Thyroid gland (tissue), 4 donors: Measurements from ENCODE around the gene RNF13. TPM values are rescaled to one million over a fixed set of nuclear protein-coding genes. Genes with fewer than 3 reads are reported as not detected.

Experiments used
- DNase-seq, 2 donors: peaks; one replicate each; pipeline ENCODE4 v3.0.0-alpha.2; 2019
- H3K27ac ChIP-seq, 3 donors: fragments of 200-600 bp; sonication (generic); 1 replicate in 2 of 3; 2 replicates in 1 of 3; pipeline ENCODE4 v1.5.1; 2016 to 2019; ENCODE audit warnings: mild to moderate bottlenecking in 1 of 3, moderate library complexity in 1 of 3
- H3K27me3 ChIP-seq: fragments of 200-600 bp; sonication (generic); one replicate; pipeline ENCODE4 v1.5.1; 2019
- H3K36me3 ChIP-seq, 2 donors: fragments of 200-600 bp; sonication (generic); one replicate each; pipeline ENCODE4 v1.5.1; 2016 to 2019
- H3K4me1 ChIP-seq, 2 donors: fragments of 200-600 bp; sonication (generic); one replicate each; pipeline ENCODE4 v1.5.1; 2017 to 2019
- H3K4me3 ChIP-seq, 3 donors: fragments of 200-600 bp; sonication (generic); replicated peaks in 1 of 3; 1 replicate in 2 of 3; 2 replicates in 1 of 3; pipeline ENCODE4 v1.5.1; 2016; ENCODE audit warnings: mild to moderate bottlenecking in 1 of 3
- H3K9me3 ChIP-seq: fragments of 200-600 bp; sonication (generic); one replicate; pipeline ENCODE4 v1.5.1; 2017
- CTCF ChIP-seq, 6 experiments: fragments of 200-600 bp in 3 of 6; fragments of 450-650 bp in 3 of 6; sonication (generic) in 3 of 6; IDR thresholded peaks; one replicate each; pipeline ENCODE4 v1.5.1; 2016 to 2019; ENCODE audit warnings: antibody characterized with exemption in 6 of 6, mild to moderate bottlenecking in 2 of 6, inconsistent platforms in 1 of 6, moderate library complexity in 1 of 6
- POLR2A ChIP-seq, 2 donors: fragments of 450-650 bp; IDR thresholded peaks; one replicate each; pipeline ENCODE4 v1.6.1; 2017; ENCODE audit warnings: antibody characterized with exemption in 2 of 2, mild to moderate bottlenecking in 2 of 2, moderate library complexity in 1 of 2
- WGBS, 2 donors: methylation state at CpG; one replicate each; pipeline ENCODE4 v1.1.5; 2017; 5-methylcytosine and 5-hydroxymethylcytosine counted together
- intact Hi-C: fragments of 100-400 bp; cut with DNase I; formaldehyde crosslinking; loops from one replicate; pipeline ENCODE4 v1.15.1; 2023
- total RNA-seq, 4 donors: library from RNA; depleted of rRNA; stranded (reverse); fragments of >200 nt; gene quantifications; one replicate each; pipeline ENCODE4 v1.2.3, GENCODE V29; 2016

RNF13 gene
- total RNA-seq, 4 donors from 2014 or later: 106 to 161 (median 127) TPM

- H3K4me1 ChIP-seq: no peaks in the 10 kb centered on the region
- intact Hi-C loops: no loop called here
- TF ChIP-seq CTCF (IDR thresholded peaks at IDR 0.05) (no peak), POLR2A (IDR thresholded peaks at IDR 0.05) (no peak)
- H3K36me3 ChIP-seq: no peaks in the 10 kb centered on the region
- H3K9me3 ChIP-seq: no peaks in the 10 kb centered on the region
- 86 to 94% methylated on average over 1 of the region's 1 CpG for WGBS, 2 donors
- no peak for DNase-seq
- no peaks in the 10 kb centered on the region for H3K27me3 ChIP-seq
- H3K4me3 ChIP-seq: no peak overlapping the region
- H3K27ac ChIP-seq: no peak overlapping the region
These were observed 32.7 kb downstream of the RNF13 start for GRCh38 chr3:149845570-149846244.

DNA sequence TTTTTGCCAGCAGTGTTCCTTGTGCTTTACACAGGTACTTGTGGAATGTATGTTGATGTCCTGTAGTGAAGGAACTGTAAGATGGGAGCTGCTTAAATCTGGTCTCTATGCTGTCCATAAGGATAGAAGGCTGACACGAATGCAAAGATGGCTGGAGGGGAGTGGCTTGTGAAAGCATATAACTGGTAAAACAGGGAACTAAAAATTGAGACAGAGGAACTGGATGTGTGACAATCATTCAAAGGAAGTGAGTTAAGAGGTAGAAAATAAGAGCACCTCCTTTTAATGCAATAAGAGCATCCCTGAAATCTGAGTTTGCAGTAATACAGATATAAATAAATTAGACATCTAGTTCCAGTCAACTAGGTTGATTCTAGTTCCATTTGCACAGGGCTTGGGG, 35.2 kb downstream of the RNF13 start:
- H3K27me3 ChIP-seq: no peaks in the 10 kb centered on the region
- H3K9me3 ChIP-seq: no peaks in the 10 kb centered on the region
- H3K4me3 ChIP-seq: no peak overlapping the region
- no peak for DNase-seq
- 90 to 96% methylated on average over 1 of the region's 1 CpG for WGBS, 2 donors
- H3K4me1 ChIP-seq: no peaks in the 10 kb centered on the region
- intact Hi-C loops: no loop called here
- TF ChIP-seq POLR2A (IDR thresholded peaks at IDR 0.05) (no peak), CTCF (IDR thresholded peaks at IDR 0.05) (no peak)
- no peak overlapping the region for H3K27ac ChIP-seq
- H3K36me3 ChIP-seq: no peaks in the 10 kb centered on the region

GRCh38 chr3:149848688-149849087, 35.7 kb downstream of the RNF13 start:
- 75 to 85% methylated on average over 1 of the region's 1 CpG for WGBS, 2 donors
- no peaks in the 10 kb centered on the region for H3K36me3 ChIP-seq
- DNase-seq: no peak
- TF ChIP-seq CTCF (IDR thresholded peaks at IDR 0.05): no peak
- TF ChIP-seq POLR2A (IDR thresholded peaks at IDR 0.05): no peak
- no peaks in the 10 kb centered on the region for H3K27me3 ChIP-seq
- H3K4me1 ChIP-seq: no peaks in the 10 kb centered on the region
- no peak overlapping the region for H3K27ac ChIP-seq
- intact Hi-C loops: no loop called here
- no peak overlapping the region for H3K4me3 ChIP-seq
- no peaks in the 10 kb centered on the region for H3K9me3 ChIP-seq

- Histone ChIP-seq H3K9me3 (no peaks in the 10 kb centered on the region), H3K27me3 (no peaks in the 10 kb centered on the region), H3K4me3 (no peak overlapping the region), H3K36me3 (peaks cover 0 to 6% of the 10 kb centered on the region in 2 donors), H3K4me1 (no peaks in the 10 kb centered on the region), H3K27ac (no peak overlapping the region)
- TF ChIP-seq CTCF (IDR thresholded peaks at IDR 0.05) (no peak), POLR2A (IDR thresholded peaks at IDR 0.05) (no peak)
- intact Hi-C loops: no loop called here
- no peak for DNase-seq
- 96 to 98% methylated on average over 6 of the region's 6 CpGs for WGBS, 2 donors
These were observed 38.0 kb downstream of the RNF13 start for GRCh38 chr3:149850787-149851584.

- DNase-seq: no peak
- H3K4me3 ChIP-seq: no peak overlapping the region
- H3K27me3 ChIP-seq: no peaks in the 10 kb centered on the region
- H3K27ac ChIP-seq: no peak overlapping the region
- H3K36me3 ChIP-seq: peaks cover 0 to 6% of the 10 kb centered on the region in 2 donors
- WGBS, 2 donors: 47 to 69% methylated on average over 2 of the region's 2 CpGs
- TF ChIP-seq POLR2A (IDR thresholded peaks at IDR 0.05): no peak
- TF ChIP-seq CTCF (IDR thresholded peaks at IDR 0.05): no peak
- no peaks in the 10 kb centered on the region for H3K4me1 ChIP-seq
- intact Hi-C loops: no loop called here
- H3K9me3 ChIP-seq: no peaks in the 10 kb centered on the region
These were observed 45.9 kb downstream of the RNF13 start for GRCh38 chr3:149858911-149859310.
